ENCODE data around the gene SPATA12. TPM values are rescaled to one million over a fixed set of nuclear protein-coding genes. Genes with fewer than 3 reads are reported as not detected.

The SPATA12 gene
- total RNA-seq, 4 donors from 2014 or later: not detected

DNA sequence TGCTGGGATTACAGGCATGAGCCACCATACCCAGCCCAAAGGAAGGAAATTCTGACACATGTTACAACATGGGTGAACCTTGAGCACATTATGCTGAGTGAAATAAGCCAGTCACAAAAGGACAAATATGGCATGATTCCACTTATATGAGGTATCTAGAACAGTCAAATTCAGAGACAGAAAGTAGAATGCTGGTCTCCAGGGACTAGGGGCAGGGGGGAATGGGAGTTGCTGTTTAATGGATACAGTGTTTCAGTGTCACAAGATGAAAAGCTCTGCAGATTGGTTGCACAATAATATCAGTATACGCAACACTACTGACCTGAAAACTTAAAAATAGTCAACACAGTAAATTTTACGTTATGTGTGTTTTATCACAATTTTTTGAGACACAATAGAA, 4.1 kb downstream of the SPATA12 start:
- H3K4me1 ChIP-seq: peaks cover 7 to 56% (median 23%) of the 10 kb centered on the region in 4 donors
- H3K4me3 ChIP-seq: no peak overlapping the region
- in situ Hi-C loops (cut with MboI; ENCODE audit: low pct_ligation_motif_present in 1 of 4, low pct_unique_long_range_greater_than_20kb in 1 of 4, low sequenced_read_pairs in 3 of 4): no loop called here
- intact Hi-C loops (cut with DNase I; ENCODE audit: low total_unique reads): no loop called here
- TF ChIP-seq EP300 (IDR thresholded peaks at IDR 0.05; ENCODE audit: low read depth) (no peak), POLR2A (IDR thresholded peaks at IDR 0.05) (no peak), POLR2AphosphoS5 (IDR thresholded peaks at IDR 0.05) (no peak)
- TF ChIP-seq, protein P1, sequence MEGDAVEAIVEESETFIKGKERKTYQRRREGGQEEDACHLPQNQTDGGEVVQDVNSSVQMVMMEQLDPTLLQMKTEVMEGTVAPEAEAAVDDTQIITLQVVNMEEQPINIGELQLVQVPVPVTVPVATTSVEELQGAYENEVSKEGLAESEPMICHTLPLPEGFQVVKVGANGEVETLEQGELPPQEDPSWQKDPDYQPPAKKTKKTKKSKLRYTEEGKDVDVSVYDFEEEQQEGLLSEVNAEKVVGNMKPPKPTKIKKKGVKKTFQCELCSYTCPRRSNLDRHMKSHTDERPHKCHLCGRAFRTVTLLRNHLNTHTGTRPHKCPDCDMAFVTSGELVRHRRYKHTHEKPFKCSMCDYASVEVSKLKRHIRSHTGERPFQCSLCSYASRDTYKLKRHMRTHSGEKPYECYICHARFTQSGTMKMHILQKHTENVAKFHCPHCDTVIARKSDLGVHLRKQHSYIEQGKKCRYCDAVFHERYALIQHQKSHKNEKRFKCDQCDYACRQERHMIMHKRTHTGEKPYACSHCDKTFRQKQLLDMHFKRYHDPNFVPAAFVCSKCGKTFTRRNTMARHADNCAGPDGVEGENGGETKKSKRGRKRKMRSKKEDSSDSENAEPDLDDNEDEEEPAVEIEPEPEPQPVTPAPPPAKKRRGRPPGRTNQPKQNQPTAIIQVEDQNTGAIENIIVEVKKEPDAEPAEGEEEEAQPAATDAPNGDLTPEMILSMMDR (IDR thresholded peaks at IDR 0.05): no peak
- H3K36me3 ChIP-seq: no peaks in the 10 kb centered on the region
- no peak for DNase-seq
- 82 to 100% methylated on average over 1 to 2 of the region's 2 CpGs for WGBS, 2 donors (ENCODE audit: low coverage in 1 of 2)
- H3K9me3 ChIP-seq: no peaks in the 10 kb centered on the region
- H3K27ac ChIP-seq: no peak overlapping the region
- H3K27me3 ChIP-seq: no peaks in the 10 kb centered on the region

DNA sequence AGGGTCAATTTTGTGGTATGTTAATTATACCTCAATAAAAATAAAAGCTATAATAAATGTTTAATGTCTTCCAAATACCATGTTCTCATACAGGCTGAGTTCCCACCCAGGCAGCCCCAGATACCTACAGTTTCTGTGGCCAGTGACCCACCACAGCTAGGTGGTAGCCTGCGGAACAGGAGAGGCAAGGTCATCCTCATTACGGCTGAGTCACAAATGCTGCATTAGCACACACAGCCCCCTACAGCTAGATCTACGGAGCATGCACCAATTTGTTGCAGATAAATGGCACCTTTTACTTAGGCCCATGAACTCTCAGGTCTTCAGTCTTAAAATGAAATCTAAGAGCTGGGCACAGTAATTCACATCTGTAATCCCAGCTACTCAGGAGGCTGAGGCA, 5.1 kb downstream of the SPATA12 start:
- Histone ChIP-seq H3K4me3 (no peak overlapping the region), H3K9me3 (no peaks in the 10 kb centered on the region), H3K4me1 (peaks cover 4 to 50% (median 16%) of the 10 kb centered on the region in 4 donors), H3K27ac (no peak overlapping the region), H3K27me3 (no peaks in the 10 kb centered on the region), H3K36me3 (no peaks in the 10 kb centered on the region)
- in situ Hi-C loops (cut with MboI; ENCODE audit: low pct_ligation_motif_present in 1 of 4, low pct_unique_long_range_greater_than_20kb in 1 of 4, low sequenced_read_pairs in 3 of 4) (no loop called here), intact Hi-C loops (cut with DNase I; ENCODE audit: low total_unique reads) (loop anchor here (5.0 kb wide), 1 partner anchor 58 kb away; no protein-coding TSS in a partner anchor)
- DNase-seq: no peak
- WGBS, 2 donors (ENCODE audit: low coverage in 1 of 2): 98% methylated on average over 3 of the region's 3 CpGs; no CpG with 5 or more reads in 1 of the 2 donors
- TF ChIP-seq EP300 (IDR thresholded peaks at IDR 0.05; ENCODE audit: low read depth) (no peak), POLR2A (IDR thresholded peaks at IDR 0.05) (no peak), POLR2AphosphoS5 (IDR thresholded peaks at IDR 0.05) (no peak)
- TF ChIP-seq, protein P1 (IDR thresholded peaks at IDR 0.05): no peak

DNA sequence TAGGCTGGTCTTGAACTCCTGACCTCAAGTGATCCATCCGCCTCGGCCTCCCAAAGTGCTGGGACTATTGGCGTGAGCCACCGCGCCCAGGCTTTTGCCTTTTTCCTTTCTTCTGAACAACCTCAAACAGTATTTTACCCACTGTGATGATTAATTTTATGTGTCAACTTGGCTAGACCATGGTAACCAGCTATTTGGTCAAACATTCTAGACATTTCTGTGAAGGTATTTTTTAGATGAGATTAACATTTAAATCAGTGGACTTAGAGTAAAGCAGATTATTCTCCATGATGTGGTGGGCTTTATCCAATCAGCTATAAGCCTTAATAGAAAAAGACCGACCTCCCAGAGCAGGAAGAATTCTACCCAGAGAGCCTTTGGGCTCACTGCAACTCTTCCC, 6.0 kb downstream of the SPATA12 start:
- intact Hi-C loops (cut with DNase I; ENCODE audit: low total_unique reads): loop anchor here (5.0 kb wide), 1 partner anchor 59 kb away; no protein-coding TSS in a partner anchor
- no peaks in the 10 kb centered on the region for H3K36me3 ChIP-seq
- WGBS, 2 donors (ENCODE audit: low coverage in 1 of 2): 97% methylated on average over 6 of the region's 6 CpGs; no CpG with 5 or more reads in 1 of the 2 donors
- in situ Hi-C loops (cut with MboI; ENCODE audit: low pct_ligation_motif_present in 1 of 4, low pct_unique_long_range_greater_than_20kb in 1 of 4, low sequenced_read_pairs in 3 of 4): no loop called here
- H3K9me3 ChIP-seq: no peaks in the 10 kb centered on the region
- H3K27me3 ChIP-seq: no peaks in the 10 kb centered on the region
- H3K27ac ChIP-seq: no peak overlapping the region
- DNase-seq: no peak
- TF ChIP-seq, protein P1 (IDR thresholded peaks at IDR 0.05): no peak
- TF ChIP-seq POLR2AphosphoS5 (IDR thresholded peaks at IDR 0.05): no peak
- TF ChIP-seq POLR2A (IDR thresholded peaks at IDR 0.05): no peak
- TF ChIP-seq EP300 (IDR thresholded peaks at IDR 0.05; ENCODE audit: low read depth): no peak
- H3K4me3 ChIP-seq: no peak overlapping the region
- peaks cover 0 to 41% (median 11%) of the 10 kb centered on the region in 4 donors for H3K4me1 ChIP-seq

DNA sequence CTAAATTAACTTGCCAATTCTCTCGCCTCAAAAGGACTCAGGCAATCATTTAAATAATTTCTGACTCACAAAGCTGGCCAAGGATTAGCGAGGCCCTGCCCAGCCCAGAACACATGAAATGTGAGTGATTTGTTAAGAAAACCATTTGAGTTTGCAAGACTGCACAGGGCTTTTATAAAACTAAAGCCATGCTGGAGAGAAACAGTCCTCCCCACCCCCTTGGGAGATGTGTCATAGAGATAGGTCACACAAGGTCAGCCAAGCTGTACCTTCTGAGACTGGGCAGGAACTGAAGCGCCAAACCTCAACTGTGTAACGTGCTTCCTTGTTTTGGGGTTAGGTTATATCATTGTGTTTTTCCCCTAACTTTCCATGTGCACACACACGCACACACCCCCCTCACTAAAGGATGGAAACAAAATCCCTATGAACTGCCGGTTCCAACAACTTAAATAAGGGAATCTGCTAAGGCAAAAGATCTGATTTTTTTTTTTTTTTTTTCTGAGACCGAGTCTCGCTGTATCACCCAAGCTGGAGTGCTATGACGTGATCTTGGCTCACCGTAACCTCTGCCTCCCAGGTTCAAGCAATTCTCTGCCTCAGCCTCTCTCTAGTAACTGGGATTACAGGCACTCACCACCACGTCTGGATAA, 8.1 kb downstream of the SPATA12 start:
- 52 to 57% methylated on average over 4 to 11 of the region's 11 CpGs for WGBS, 2 donors (ENCODE audit: low coverage in 1 of 2)
- DNase-seq: peak; percentile 28
- no peaks in the 10 kb centered on the region for H3K36me3 ChIP-seq
- H3K4me1 ChIP-seq: peaks cover 0 to 21% (median 8%) of the 10 kb centered on the region in 4 donors
- in situ Hi-C loops (cut with MboI; ENCODE audit: low pct_ligation_motif_present in 1 of 4, low pct_unique_long_range_greater_than_20kb in 1 of 4, low sequenced_read_pairs in 3 of 4): no loop called here
- intact Hi-C loops (cut with DNase I; ENCODE audit: low total_unique reads): loop anchor here (5.0 kb wide), 1 partner anchor 61 kb away; no protein-coding TSS in a partner anchor
- H3K4me3 ChIP-seq: no peak overlapping the region
- peak in 2 of 3 donors; percentile 36 to 40 for TF ChIP-seq POLR2AphosphoS5 (IDR thresholded peaks at IDR 0.05)
- no peak for TF ChIP-seq POLR2A (IDR thresholded peaks at IDR 0.05)
- no peaks in the 10 kb centered on the region for H3K27me3 ChIP-seq
- peak overlapping the region; percentile 44 to 73 (median 60) for H3K27ac ChIP-seq
- no peaks in the 10 kb centered on the region for H3K9me3 ChIP-seq
